Activated CD4-positive, alpha-beta T cell treated with anti-CD3 and anti-CD28 coated beads, Interleukin-2, amount 50 U/mL, for 48 hours (primary cell): ENCODE results near the gene ANKFN1.

Source experiments
- DNase-seq, 2 experiments: peaks; one replicate each; pipeline ENCODE4 v3.0.0-alpha.2; 2020

Gene ANKFN1, protein sequence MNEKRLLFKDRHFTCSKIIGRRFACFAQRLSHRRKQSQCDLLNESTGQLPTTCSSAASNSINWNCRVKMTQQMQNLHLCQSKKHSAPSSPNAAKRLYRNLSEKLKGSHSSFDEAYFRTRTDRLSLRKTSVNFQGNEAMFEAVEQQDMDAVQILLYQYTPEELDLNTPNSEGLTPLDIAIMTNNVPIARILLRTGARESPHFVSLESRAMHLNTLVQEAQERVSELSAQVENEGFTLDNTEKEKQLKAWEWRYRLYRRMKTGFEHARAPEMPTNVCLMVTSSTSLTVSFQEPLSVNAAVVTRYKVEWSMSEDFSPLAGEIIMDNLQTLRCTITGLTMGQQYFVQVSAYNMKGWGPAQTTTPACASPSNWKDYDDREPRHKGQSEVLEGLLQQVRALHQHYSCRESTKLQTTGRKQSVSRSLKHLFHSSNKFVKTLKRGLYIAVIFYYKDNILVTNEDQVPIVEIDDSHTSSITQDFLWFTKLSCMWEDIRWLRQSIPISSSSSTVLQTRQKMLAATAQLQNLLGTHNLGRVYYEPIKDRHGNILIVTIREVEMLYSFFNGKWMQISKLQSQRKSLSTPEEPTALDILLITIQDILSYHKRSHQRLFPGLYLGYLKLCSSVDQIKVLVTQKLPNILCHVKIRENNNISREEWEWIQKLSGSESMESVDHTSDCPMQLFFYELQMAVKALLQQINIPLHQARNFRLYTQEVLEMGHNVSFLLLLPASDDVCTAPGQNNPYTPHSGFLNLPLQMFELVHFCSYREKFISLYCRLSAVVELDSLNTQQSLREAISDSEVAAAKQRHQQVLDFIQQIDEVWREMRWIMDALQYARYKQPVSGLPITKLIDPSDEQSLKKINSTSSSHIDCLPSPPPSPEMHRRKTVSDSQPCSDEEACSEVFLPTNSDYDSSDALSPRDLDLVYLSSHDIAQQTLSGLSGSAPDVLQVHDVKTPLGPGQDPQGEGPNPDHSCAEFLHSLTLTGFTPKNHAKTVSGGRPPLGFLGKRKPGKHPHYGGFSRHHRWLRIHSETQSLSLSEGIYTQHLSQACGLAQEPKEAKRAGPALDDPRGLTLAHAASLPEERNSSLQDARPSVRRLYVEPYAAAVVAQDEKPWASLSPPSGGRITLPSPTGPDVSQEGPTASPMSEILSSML

GRCh38 chr17:56152874-56153602, at the start of gene ANKFN1:
Gene ANKFN1, plus strand, starts transcription at chr17:56153475. Its CDS starts 59,193 bp downstream, at chr17:56212668.
- no peak for DNase-seq

DNA sequence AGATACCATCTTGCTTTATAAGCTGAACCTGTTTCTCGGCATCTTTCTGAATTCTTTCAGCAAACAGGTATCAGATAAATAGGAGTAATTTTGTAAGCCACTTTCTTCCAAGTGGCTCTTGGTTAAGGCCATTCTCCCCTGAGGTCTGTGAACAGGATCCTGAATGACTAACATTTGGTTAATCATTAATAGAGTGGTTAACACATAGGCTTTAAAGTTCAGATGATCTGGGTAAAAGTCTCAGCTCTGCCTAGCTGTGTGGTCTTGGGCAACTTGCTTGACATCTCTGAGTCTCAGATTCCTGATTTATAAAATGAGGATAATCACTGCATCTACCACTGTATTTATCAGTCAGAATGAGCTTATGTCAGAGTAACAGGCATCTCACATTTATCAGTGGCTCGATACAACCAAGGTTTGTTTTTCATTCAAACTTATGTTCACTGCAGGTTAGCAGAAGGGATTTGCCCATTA, 44.4 kb upstream of the ANKFN1 start:
- no peak for DNase-seq

DNA sequence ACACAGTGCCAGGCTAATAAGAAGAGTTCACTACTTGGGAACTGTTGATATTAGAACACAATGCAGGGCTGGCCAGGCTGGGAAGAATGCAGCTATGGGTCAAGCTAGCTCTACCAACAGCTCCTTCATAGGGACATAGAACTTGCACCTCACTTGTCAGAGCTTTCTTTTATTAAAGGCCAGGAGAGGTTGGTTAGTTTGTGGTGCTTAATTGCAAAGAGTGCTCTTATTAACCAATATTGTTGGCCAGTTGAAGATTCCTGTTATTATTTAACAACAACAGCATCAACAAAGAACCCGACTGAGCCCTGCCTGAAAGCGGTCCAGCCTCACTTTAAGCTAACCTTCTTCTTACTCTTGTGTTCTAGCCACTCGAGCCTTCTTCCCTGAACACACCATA, 43.4 kb upstream of the ANKFN1 start:
- no peak for DNase-seq

DNA sequence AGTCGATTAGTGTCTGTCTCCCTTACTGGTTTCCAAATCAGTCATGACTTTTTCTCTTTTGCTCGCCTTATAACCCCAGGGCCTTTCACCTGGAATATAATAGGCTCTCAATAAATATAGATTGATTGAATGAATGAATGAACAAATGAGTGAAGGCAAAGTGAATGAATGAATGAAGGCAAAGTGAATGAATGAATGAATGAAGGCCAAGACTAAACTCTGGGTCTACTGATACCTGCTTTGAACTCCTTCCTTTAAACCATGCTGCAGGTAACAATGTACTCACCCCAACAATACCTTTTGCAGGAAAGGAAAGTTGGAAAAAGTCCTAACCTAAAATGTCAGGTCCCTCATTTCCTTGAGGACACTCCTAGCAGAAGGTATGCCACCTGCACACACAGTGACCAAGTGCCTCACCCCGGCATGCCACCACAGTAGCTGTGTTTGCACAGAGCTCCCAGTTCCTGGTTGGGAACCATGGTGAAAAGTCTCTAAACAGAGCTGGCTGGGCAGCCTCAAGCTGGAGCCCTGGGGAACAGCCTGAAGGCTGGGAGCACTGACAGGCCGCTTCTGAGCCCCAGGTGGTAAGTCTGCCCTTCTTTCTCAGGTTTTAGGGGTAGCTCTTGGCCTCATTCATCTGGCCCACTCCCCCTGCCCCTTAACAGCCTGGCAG, 42.7 kb upstream of the ANKFN1 start:
- no peak for DNase-seq

GRCh38 chr17:56111706-56112485, 41.4 kb upstream of the ANKFN1 start:
- DNase-seq = no peak

- DNase-seq = no peak
These were observed 39.8 kb upstream of the ANKFN1 start for GRCh38 chr17:56113486-56113885.

GRCh38 chr17:56114469-56114868, 38.8 kb upstream of the ANKFN1 start:
- no peak for DNase-seq

GRCh38 chr17:56119191-56119590, 34.1 kb upstream of the ANKFN1 start:
- no peak for DNase-seq

- DNase-seq = no peak
These were observed 33.3 kb upstream of the ANKFN1 start for GRCh38 chr17:56119936-56120335.

- no peak for DNase-seq
These were observed 31.9 kb upstream of the ANKFN1 start for GRCh38 chr17:56121191-56122051.

DNA sequence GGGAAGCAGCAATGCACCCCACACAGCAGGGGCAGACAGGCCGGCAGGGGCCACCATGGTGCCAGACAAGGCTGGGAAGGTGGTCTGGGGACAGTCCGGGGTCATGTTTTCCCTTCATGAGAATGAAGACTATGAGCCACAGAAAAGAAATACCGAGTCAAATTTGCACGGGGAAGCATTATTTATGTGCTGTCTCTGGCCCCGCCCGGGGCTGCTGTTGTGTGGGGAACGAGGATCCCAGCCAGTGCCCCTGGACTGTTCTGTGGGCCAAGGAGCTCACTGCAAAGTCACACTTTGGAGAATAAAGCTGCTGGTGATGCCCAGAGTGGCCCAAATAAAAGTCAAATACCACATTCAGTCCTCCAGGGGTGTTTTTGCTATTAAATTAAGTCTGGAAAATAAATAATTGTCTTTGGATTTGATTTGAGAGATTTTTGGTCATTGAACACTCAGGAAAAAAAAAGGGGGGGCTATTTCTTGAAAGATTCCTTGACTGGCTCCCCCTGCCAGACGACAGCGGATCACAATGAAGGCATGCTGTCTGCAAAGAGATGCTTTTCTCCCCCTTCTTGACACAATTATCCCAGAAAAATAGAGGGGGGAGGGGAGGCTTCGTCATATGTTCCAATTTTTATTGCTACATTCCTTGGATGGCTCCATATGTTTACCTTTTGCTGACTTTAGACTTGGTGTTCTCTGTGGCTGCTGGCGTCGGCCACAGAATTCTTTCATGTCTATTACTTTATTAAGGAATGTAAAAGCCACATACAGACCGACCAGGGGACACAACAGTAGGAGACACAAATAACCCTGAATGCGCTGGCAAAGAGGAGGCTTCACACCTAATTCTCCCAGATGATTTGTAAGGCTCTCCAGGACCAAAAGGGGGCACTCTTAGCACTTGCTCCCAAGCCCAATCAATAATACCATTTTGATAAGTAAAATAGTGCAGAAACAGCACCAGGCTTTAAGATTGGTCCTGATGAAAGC, 27.1 kb upstream of the ANKFN1 start:
- no peak for DNase-seq

DNA sequence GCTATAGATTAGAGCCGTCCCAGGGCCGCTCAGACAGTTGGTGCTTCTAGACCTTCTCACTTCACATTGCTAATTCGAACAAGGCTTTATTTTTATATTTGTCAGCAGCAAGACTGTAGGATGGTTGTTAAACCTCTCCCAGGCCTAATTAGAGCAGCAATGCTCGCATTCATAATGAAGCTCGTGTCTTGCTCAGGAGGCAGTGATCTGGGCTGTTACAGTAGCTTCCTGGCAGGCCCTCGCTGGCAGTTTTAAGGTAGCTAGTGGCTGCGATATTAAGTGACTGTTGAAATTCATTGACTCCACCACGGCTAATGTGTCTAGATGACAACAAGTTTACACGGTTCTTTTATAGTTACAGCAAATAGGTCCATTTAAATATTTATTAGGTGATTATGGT, 23.2 kb upstream of the ANKFN1 start:
- DNase-seq = no peak

GRCh38 chr17:56130631-56131030, 22.6 kb upstream of the ANKFN1 start:
- DNase-seq = no peak

DNA sequence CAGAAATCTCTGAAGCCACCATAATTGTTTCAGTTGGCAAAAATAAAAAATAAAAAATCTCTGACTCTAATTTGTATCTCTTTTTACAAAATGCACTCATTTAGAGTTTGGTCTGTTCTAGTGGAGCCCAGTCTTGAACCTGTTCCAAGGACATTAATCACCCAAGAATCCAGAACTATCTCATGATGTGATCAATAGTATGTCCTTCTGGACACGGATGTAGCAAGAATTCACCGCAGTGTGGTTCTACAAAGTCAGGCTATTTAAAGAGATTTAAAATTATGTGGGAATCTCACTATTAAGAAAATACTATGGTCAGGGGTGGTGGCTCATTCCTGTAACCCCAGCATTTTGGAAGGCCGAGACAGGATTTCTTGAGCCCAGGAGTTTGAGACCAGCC, 21.8 kb upstream of the ANKFN1 start:
- DNase-seq = no peak

GRCh38 chr17:56136301-56136700, 17.0 kb upstream of the ANKFN1 start:
- DNase-seq = no peak

DNA sequence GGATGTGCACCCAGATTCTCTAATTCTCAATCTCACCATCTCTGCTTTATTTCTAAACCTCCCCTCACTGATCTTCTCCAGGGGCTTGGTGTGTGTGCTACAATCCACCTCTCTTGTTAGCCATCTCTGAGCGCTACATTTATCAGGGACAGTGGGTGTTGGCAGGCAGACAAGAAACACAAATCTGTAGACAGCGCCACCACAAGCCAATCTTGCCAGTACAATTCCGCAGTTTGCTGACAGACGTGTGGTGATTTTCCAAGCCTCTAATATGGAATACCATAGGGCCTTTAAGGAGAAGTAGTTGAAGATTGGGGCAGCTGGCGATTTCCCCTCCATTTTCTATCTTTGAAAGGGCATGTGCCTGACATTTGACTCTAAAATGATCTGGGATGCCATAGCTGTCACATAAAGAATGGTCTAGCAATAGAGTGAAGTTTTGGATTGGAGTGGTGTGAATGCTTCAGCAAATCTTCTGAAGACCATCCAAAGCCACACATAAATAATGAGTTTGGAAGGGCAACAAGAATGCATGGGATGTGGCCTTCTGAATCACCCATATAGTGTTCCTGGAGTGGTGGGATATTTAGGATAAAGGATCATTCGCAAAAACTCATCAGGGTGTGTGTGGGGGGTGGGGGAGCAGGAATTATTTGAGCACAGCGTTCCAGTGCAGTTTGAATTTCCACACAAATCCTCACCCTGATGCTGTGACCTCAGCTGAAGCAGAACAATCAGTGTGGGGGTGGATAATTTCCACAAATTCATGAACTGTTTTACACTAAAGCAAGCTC, 12.0 kb upstream of the ANKFN1 start:
- no peak for DNase-seq

DNA sequence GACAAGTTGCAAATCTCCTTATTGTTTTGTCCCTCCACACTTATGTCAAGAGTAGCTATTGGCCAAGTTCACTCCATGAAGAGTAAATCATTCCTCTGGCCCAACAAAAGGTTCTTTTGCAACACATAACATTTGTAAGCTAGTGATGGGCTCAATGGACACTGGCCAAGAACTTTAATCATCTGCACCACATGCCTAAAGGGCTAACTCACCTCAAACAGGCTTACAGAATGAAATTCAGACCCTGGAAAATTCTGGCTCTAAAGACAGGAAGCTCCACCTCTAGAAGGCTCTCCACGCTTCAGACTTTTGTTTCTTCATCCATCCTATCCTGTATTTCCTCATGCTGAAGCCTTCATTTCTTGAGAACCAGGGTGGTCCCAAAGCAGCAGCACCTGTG, 10.9 kb upstream of the ANKFN1 start:
- DNase-seq = no peak

DNA sequence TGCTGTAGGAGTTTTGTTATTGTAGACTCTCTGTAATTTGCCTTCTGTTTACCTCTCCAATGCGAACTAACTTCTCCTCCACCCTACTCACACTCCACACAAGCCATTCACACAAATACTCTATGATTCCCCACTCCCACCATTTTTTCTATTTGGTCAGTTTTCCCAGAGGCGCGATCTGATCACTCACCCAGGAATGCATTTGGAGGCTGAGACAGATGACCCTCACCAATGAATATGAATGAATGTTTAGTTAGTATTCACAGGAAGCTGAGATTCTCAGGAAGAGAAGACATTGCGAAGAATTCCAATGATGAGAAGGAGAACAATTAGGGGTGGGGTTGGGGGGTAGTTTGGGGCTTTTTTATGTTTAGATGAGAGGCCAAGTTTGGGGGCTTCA, 10.5 kb upstream of the ANKFN1 start:
- DNase-seq = no peak
